GM12864 (cell line): ENCODE data around the gene LHX3.

Experiments used
- DNase-seq: peaks from one replicate; pipeline ENCODE4 v3.0.0-alpha.2; 2011; ENCODE audit warnings: low read depth
- H3K4me3 ChIP-seq: 2 replicates; pipeline ENCODE4 v1.5.1; 2011; ENCODE audit warnings: mild to moderate bottlenecking, low read depth, low read length, control low read depth
- CTCF ChIP-seq: IDR thresholded peaks from 2 replicates; pipeline ENCODE4 v1.5.1; 2011; ENCODE audit warnings: low read depth, mild to moderate bottlenecking, moderate library complexity, low read length, control low read depth, inconsistent platforms; ENCODE audit errors: missing control alignments

Gene LHX3

GRCh38 chr9:136186386-136186785 lies 18.5 kb downstream of the LHX3 start:
- H3K4me3 ChIP-seq, result no peak overlapping the region
- no peak for TF ChIP-seq CTCF
- DNase-seq, result no peak

GRCh38 chr9:136185596-136186366 lies 19.1 kb downstream of the LHX3 start:
- no peak for DNase-seq
- TF ChIP-seq CTCF, result no peak

DNA sequence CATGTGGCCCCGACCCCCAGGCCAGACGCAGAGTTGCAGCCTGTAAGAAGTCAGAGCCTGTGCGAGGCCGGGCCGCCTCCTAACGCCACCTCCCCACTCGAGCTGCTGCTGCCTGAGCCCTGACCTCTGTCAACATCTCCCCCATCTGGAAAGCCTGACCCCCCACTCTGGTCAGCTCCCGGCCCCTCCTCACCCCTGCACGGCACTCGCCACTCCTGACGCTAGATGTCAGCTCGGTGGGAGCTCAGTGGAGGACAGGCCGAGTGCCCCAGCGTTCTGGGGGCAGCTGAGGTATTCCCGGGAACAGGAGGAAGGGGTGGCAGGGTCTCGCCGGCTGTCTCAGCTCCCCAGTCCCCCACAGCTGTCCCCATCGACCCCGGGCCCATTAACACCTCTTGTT lies 19.9 kb downstream of the LHX3 start:
- TF ChIP-seq CTCF, result no peak
- no peak overlapping the region for H3K4me3 ChIP-seq

More at GRCh38 chr9:136185596-136186366, 19.1 kb downstream of the LHX3 start:
- no peak overlapping the region for H3K4me3 ChIP-seq

DNA sequence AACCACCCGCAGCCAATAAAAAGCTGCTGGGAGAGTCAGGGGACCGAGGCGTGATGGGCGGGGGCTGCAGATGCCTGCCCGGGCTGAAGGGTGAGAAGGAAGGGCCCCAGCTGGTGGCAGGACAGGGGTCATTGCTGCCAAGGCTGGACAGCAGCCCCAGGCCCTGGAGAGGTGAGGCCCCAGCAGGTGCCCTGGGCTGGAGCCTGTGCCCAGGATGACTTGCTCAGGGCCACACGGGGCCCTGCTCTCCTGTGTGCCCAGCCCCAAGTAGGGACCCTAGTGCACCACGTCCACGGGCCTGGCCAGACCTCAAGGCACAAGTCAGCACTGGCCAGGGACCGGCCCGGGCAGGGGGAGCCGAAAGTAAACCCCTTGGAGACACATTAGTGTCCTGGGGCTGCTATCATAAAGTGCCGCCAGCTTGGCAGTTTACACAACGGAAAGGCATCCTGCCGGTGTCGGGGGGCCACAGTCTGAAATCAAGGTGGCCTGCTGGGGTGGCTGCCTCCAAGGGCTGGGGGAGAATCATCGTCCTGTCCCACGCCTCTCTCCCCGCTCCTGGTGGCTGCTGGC lies 22.0 kb downstream of the LHX3 start:
- H3K4me3 ChIP-seq, result no peak overlapping the region
- DNase-seq, result no peak
- TF ChIP-seq CTCF, result no peak

More for the DNA sequence above, 19.9 kb downstream of the LHX3 start:
- DNase-seq, result no peak

GRCh38 chr9:136182420-136182787 lies 22.5 kb downstream of the LHX3 start:
- TF ChIP-seq CTCF, result no peak
- DNase-seq, result no peak
- no peak overlapping the region for H3K4me3 ChIP-seq

DNA sequence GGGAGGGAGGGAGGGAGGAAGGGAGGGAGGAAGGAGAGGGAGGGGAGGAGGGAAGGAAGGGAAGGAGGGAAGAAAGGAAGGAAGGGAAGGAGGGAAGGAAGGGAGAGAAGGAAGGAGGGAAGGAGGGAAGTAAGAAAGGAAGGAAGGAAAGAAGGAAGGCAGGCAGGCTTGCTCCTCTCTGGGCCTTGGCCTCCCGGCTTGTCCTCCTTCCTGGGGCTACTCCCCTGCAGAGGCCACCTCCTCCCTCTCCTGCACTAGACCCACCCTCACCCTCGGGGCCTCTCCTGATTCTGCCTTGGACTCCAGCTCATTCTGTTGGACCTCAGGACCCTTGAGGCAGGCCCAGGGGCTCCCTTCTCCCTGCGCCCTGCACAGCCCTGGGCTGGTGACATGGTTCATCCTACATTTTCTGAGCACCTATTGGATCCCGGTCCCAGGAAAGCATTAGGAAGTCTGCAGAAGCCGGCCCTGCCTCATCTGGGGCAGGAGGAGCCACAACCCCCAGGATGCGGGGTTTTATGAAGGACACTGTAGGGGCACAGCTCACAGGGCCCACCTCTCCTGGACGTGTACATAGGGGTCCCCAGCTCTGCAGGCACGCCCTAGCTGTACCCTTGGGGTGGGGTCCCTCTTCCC lies 23.0 kb downstream of the LHX3 start:
- DNase-seq, result no peak
- TF ChIP-seq CTCF, result no peak
- H3K4me3 ChIP-seq, result no peak overlapping the region
